Loucy (cell line): ENCODE measurements around the gene EXOSC2.

Experiments
- H2AFZ ChIP-seq: fragments of 200-600 bp; sonication (generic); 2 replicates; pipeline ENCODE4 v1.6.0; 2016; ENCODE audit warnings: antibody characterized with exemption, mild to moderate bottlenecking, low read length, moderate library complexity
- H3F3A ChIP-seq: fragments of 200-600 bp; 2 replicates; pipeline ENCODE4 v1.6.0; 2016; ENCODE audit warnings: antibody characterized with exemption, low read depth, mild to moderate bottlenecking
- H3K27me3 ChIP-seq: fragments of 200-600 bp; sonication (generic); 2 replicates; pipeline ENCODE4 v1.6.1; 2014; ENCODE audit warnings: low read length, mild to moderate bottlenecking; ENCODE audit not compliant: insufficient read depth, poor library complexity, severe bottlenecking
- H3K36me3 ChIP-seq: fragments of 200-600 bp; sonication (generic); 2 replicates; pipeline ENCODE4 v1.6.1; 2016; ENCODE audit warnings: low read length; ENCODE audit not compliant: insufficient read depth
- H3K4me1 ChIP-seq: fragments of 200-600 bp; sonication (generic); 2 replicates; pipeline ENCODE4 v1.5.1; 2014; ENCODE audit warnings: low read length, mild to moderate bottlenecking; ENCODE audit not compliant: insufficient read depth, poor library complexity, severe bottlenecking
- H3K4me2 ChIP-seq: fragments of 200-600 bp; sonication (generic); 2 replicates; pipeline ENCODE4 v1.6.0; 2014; ENCODE audit warnings: antibody characterized with exemption, low read length, low read depth, mild to moderate bottlenecking; ENCODE audit not compliant: poor library complexity, severe bottlenecking
- H3K4me3 ChIP-seq: fragments of 200-600 bp; sonication (generic); 2 replicates; pipeline ENCODE4 v1.5.1; 2014; ENCODE audit warnings: low read length, mild to moderate bottlenecking, mixed read lengths; ENCODE audit not compliant: poor library complexity, severe bottlenecking
- H3K79me2 ChIP-seq: fragments of 200-600 bp; sonication (generic); 2 replicates; pipeline ENCODE4 v1.6.1; 2014; ENCODE audit warnings: low read length; ENCODE audit not compliant: insufficient read depth
- H3K9ac ChIP-seq: fragments of 200-600 bp; sonication (generic); 2 replicates; pipeline ENCODE4 v1.6.0; 2014; ENCODE audit warnings: mild to moderate bottlenecking, low read depth, low read length, moderate library complexity; ENCODE audit not compliant: poor library complexity, severe bottlenecking
- H3K9me2 ChIP-seq: fragments of 200-600 bp; sonication (generic); replicated peaks from 2 replicates; pipeline ENCODE4 v1.6.1; 2016; ENCODE audit warnings: low read depth, low read length, mixed read lengths
- H3K9me3 ChIP-seq: fragments of 200-600 bp; sonication (generic); 2 replicates; pipeline ENCODE4 v1.6.1; 2014; ENCODE audit warnings: mild to moderate bottlenecking, antibody characterized with exemption, low read length, low read depth; ENCODE audit not compliant: insufficient read depth
- H4K20me1 ChIP-seq: fragments of 200-600 bp; sonication (generic); 2 replicates; pipeline ENCODE4 v1.6.0; 2014; ENCODE audit warnings: antibody characterized with exemption, low read length, mild to moderate bottlenecking; ENCODE audit not compliant: insufficient read depth, poor library complexity, severe bottlenecking
- EZH2phosphoT487 ChIP-seq: fragments of 200-600 bp; IDR thresholded peaks from 2 replicates; pipeline ENCODE4 v1.6.1; 2018; ENCODE audit warnings: antibody characterized with exemption, mild to moderate bottlenecking, moderate library complexity, borderline replicate concordance
- TF ChIP-seq, protein P1 (sequence below): fragments of 200-600 bp; sonication (generic); conservative IDR thresholded peaks from 2 replicates; pipeline ENCODE4 v1.5.1; 2014; ENCODE audit warnings: mild to moderate bottlenecking, antibody characterized with exemption, low read length

The EXOSC2 gene

DNA sequence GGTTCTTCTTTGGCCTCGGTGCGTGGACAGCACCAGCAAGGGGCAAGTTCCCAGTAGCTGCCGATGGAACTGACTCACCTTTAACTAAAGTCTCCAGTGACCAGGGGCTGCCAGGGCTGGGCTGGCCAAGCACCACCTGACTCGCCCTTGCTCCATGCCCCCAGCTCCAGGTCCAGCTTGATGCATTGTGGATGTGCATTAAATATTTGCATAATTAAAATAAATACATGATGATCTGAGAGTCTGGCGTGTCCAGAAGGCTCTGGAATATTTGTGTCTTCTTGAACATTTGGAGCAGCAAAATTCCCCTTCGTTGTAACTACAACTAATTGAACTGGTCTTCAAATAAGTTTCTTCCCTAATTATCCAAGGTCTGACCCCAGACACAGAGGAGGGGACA lies 38.7 kb upstream of the EXOSC2 start:
- Histone ChIP-seq H3K27me3 (no peaks in the 10 kb centered on the region), H4K20me1 (no peaks in the 10 kb centered on the region), H3K4me3 (no peak overlapping the region), H3K36me3 (no peaks in the 10 kb centered on the region), H3K9me2 (no peaks in the 10 kb centered on the region), H3F3A (no peaks in the 10 kb centered on the region), H2AFZ (no peak overlapping the region), H3K79me2 (no peaks in the 10 kb centered on the region), H3K9ac (no peak overlapping the region), H3K4me1 (no peaks in the 10 kb centered on the region), H3K4me2 (no peak overlapping the region), H3K9me3 (no peaks in the 10 kb centered on the region)
- TF ChIP-seq, protein P1, sequence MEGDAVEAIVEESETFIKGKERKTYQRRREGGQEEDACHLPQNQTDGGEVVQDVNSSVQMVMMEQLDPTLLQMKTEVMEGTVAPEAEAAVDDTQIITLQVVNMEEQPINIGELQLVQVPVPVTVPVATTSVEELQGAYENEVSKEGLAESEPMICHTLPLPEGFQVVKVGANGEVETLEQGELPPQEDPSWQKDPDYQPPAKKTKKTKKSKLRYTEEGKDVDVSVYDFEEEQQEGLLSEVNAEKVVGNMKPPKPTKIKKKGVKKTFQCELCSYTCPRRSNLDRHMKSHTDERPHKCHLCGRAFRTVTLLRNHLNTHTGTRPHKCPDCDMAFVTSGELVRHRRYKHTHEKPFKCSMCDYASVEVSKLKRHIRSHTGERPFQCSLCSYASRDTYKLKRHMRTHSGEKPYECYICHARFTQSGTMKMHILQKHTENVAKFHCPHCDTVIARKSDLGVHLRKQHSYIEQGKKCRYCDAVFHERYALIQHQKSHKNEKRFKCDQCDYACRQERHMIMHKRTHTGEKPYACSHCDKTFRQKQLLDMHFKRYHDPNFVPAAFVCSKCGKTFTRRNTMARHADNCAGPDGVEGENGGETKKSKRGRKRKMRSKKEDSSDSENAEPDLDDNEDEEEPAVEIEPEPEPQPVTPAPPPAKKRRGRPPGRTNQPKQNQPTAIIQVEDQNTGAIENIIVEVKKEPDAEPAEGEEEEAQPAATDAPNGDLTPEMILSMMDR, result no peak
- TF ChIP-seq EZH2phosphoT487, result no peak

DNA sequence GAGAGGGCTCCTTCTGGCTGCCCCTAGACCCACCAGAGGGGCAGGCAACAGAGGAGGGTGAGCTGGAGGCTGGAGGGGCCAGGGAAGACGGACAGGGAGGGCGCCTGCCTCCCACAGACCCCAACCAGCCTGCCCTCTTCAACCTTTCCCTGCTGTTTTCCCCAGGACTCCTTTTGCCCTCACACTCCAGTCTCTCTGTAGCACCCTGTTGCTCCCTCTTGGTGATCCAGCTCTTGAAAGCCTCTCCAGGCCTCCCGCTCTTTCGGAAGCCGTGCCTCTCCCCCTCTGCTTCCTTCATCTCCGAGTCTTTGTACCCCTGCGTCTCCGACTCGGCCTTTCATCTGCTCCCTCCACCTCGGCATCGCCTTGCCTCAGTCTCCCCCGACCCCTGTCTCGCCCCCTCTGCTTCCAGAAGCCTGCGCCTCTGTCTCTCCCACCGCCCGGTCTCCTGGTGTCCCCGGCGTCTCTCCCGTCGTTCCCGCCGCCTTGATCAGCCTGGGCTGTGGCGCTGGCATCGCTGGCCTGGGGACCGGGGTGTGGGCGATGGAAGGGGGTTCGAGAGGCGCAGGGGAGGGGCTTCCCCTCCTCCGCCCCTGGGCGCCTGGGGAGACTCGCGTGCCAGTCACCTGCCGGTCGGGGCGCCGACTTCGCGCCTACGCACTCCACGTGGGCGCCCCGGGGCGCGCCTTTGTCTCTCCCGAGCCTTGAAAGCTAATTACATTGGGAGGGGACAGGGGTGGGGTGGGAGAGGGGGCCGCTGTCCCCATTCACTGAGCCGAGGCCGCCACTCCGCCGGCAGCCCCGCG lies 34.5 kb upstream of the EXOSC2 start:
- Histone ChIP-seq H2AFZ (no peak overlapping the region), H4K20me1 (no peaks in the 10 kb centered on the region), H3K27me3 (no peaks in the 10 kb centered on the region), H3K9me2 (no peaks in the 10 kb centered on the region), H3K4me1 (no peaks in the 10 kb centered on the region), H3K4me2 (no peak overlapping the region), H3K9ac (no peak overlapping the region), H3F3A (no peaks in the 10 kb centered on the region), H3K79me2 (no peaks in the 10 kb centered on the region), H3K36me3 (no peaks in the 10 kb centered on the region), H3K4me3 (no peak overlapping the region), H3K9me3 (no peaks in the 10 kb centered on the region)
- TF ChIP-seq EZH2phosphoT487, result no peak
- TF ChIP-seq, protein P1, result no peak

DNA sequence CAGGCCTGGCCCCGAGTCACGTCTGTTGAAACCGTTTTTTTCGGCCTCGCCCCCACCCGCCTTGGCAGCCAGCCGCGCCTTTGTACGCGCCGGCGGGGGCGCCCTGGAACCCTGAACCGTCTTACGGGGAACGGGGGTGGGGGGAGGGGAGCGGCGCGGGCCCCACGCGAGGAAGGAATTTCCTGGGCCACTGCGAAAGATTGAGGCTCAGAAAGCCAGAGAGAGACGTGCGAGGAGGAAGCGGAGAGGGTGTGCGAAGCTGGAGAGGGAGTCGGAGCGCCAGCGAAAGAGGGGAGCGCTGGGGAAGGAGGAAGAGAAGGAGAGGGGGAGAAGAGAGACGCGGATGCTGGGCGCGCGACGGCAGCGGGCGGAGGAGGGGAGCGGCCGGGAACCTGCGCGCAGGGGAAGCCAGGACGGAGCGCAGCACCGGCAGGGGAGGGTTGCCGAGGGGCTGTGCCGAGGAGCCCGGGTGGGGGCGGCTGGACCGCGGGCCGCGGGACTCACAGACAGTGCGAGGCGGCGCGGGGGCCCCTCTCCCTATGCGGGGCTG lies 33.8 kb upstream of the EXOSC2 start:
- Histone ChIP-seq H3K27me3 (no peaks in the 10 kb centered on the region), H3K4me3 (no peak overlapping the region), H3K4me2 (no peak overlapping the region), H4K20me1 (no peaks in the 10 kb centered on the region), H3K9me3 (no peaks in the 10 kb centered on the region), H3K9me2 (no peaks in the 10 kb centered on the region), H3K36me3 (no peaks in the 10 kb centered on the region), H3F3A (no peaks in the 10 kb centered on the region), H3K79me2 (no peaks in the 10 kb centered on the region), H3K4me1 (no peaks in the 10 kb centered on the region), H2AFZ (no peak overlapping the region), H3K9ac (no peak overlapping the region)
- TF ChIP-seq EZH2phosphoT487, result no peak
- TF ChIP-seq, protein P1, result no peak
